ENCODE data around the gene SWSAP1.
A peak's percentile ranks its signal among the peaks of the same experiment; 100 is the strongest.
"Not testable (repeated sequence)": the region's sequence is repeated elsewhere in the genome, so short reads cannot be mapped to it uniquely, and the experiment has no call there.

Gene SWSAP1

DNA sequence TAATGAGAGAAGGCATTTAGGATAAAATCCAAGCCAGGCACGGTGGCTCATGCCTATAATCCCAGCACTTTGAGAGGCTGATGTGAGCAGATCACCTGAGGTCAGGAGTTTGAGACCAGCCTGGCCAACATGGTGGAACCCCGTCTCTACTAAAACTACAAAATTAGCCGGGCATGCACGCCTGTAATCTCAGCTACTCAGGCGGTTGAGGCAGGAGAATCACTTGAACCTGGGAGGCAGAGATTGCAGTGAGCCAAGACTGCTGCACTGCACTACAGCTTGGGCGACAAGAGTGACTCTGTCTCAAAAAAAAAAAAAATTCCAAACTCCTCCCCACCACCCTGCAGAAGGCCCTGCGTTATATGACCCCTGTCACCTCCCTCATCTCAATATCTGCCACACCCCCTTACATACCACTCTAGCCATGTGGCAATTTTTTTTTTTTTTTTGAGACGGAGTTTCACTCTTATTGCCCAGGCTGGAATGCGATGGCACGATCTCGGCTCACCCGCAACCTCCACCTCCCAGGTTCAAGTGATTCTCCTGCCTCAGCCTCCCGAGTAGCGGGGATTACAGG is 4.9 kb downstream of the SWSAP1 start:
- not testable (repeated sequence) for DNase-seq

GRCh38 chr19:11379857-11380350 is 5.4 kb downstream of the SWSAP1 start:
- DNase-seq = no peak

GRCh38 chr19:11380653-11381537 is 6.4 kb downstream of the SWSAP1 start:
- DNase-seq = peak; percentile 99

GRCh38 chr19:11382898-11383705 is 8.6 kb downstream of the SWSAP1 start:
- peak; percentile 94 for DNase-seq

- no peak for DNase-seq
Observed at GRCh38 chr19:11383706-11384048, 9.2 kb downstream of the SWSAP1 start.

DNA sequence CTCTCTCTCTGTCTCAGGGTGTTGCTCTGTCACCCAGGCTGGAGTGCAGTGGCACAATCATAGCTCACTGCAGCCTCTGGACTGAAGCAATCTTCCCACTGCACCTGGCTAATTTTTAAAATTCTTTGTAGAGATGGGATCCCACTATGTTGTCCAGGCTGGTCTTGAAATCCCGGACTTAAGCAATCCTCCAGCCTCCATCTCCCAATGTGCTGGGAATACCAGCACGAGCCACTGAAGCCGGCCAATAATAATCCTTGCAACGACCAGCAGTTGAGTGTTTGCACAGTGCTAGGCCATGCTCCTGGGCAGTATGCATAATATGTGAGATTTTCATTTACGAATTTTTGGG is 10.3 kb downstream of the SWSAP1 start:
- no peak for DNase-seq

DNA sequence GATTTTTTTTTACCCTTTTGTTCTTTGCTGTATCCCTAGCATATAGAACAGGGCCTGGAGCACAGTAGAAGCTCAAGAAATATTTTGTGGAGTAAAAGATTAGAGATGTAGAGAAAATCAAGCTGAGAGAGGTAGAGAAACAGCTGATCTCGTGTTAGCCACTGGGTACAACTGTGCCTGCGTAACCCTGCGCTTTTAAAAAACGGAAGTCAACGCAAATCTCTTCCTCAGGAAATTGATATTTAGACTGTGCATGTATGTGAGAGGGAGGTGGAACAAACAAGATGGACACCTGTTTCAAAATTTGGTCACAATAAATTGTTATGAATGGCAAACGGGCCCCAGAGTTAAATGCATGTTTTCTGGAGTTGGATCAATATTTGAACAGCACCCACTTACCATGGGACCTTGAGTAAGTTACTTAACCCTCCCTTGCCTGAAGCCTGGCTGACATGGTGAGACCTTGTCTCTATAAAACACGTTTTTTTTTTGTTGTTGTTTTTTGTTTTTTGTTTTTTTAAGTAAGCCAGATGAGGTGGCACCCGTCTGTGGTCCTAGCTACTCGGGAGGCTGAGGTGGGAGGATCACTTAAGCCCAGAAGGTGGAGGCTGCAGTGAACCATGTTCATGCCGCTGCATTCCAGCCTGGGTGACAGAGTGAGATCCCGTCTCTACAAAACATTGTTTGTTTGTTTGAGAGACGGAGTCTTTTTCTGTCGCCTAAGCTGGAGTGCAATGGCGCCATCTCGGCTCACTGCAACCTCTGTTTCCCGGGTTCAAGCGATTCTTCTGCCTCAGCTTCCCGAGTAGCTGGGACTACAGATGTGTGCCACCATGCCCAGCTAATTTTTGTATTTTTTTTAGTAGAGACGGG is 12.9 kb downstream of the SWSAP1 start:
- DNase-seq = peak; percentile 52

DNA sequence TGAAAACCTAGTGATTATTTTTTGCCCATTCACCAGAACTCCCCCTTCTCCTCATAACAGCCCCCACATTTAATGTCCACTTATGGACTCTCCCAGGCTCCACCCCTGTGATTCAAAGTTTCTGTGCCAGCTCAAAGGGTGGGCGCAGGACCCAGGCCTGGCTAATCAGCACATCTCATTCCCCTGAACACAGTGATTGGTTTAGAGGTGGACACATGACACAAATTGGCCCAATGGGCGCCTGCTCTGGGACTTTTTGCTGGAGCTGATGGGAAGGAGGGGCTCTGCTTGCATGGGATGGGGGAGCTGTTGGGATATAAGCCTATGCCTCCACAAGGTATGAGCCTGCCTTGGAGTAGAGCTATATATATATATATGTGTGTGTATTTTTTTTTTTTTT is 15.9 kb downstream of the SWSAP1 start:
- DNase-seq = no peak

GRCh38 chr19:11390933-11391680 is 16.6 kb downstream of the SWSAP1 start:
- no peak for DNase-seq

- no peak for DNase-seq
Observed at GRCh38 chr19:11397089-11397610, 22.7 kb downstream of the SWSAP1 start.

- no peak for DNase-seq
Observed at GRCh38 chr19:11399667-11400066, 25.2 kb downstream of the SWSAP1 start.

GRCh38 chr19:11400798-11401197 is 26.3 kb downstream of the SWSAP1 start:
- no peak for DNase-seq

DNA sequence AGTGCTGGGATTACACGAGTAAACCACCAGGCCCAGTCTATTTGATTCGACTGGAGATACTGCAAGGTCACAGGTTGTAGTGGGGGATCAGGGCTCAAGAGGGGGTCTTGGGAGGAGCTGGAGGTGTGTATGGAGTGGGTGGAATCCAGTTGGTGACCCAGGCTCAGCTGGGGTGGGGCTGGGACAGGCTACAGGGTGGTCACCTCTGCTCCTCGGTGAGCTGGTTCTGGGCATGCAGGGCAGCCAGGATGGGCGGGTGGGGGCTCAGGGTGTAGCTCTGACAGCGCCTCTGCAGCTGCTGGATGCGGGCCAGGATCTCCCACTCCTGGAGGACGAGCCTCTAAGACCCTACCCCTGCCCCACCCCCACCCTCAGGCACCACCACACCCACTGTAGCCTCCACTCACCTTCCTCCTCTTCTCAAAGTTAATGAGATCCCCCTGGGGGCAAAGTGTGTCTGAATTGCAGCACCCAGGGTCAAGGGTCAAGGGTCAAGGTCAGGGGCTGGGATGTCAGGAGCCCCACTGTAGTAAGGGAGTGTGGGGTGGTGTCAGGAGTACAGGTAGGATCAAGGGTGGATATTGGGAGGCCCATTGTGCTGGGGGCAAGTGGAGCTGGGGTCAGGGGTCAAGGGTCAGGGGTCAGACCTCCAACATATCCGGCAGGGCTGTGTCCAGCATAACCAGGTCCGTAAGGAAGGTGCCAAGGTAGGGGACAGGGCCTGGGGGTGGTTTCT is 27.5 kb downstream of the SWSAP1 start:
- no peak for DNase-seq

GRCh38 chr19:11404588-11405222 is 30.2 kb downstream of the SWSAP1 start:
- no peak for DNase-seq

- DNase-seq = peak; percentile 38
Observed at GRCh38 chr19:11405846-11406643, 31.6 kb downstream of the SWSAP1 start.

GRCh38 chr19:11406703-11407236 is 32.3 kb downstream of the SWSAP1 start:
- DNase-seq = not testable (repeated sequence)

DNA sequence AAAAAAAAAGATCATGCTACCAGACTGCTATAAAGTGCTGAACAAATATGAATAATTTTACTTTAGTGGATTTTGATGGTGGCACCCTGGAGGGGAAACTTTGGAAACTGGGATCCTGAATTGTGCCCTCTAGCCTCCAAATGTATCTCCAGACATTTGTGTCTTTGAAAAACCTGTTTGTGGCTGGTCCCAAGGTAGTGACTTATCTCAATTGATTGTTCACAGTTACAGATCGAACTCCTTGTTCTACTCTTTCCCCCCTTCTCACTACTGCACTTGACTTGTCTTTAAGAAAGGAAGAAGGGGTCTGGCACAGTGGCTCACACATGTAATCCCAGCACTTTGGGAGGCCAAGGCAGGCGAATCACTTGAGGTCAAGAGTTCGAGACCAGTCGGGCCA is 34.1 kb downstream of the SWSAP1 start:
- no peak for DNase-seq

- no peak for DNase-seq
Observed at GRCh38 chr19:11410682-11411081, 36.2 kb downstream of the SWSAP1 start.

- DNase-seq = no peak
Observed at GRCh38 chr19:11414544-11414943, 40.1 kb downstream of the SWSAP1 start.
